Endothelial cell of umbilical vein (primary cell): ENCODE results near the gene CHMP3. TPM values are rescaled to one million over a fixed set of nuclear protein-coding genes. Genes with fewer than 3 reads are reported as not detected.

ENCODE experiments used
- BruUV-seq: library from RNA; stranded (reverse); fragments of 400-500 nt; replicated peaks from 2 replicates; lab custom pipeline; 2021; lab: Mats Ljungman, UMichigan
- CTCF ChIA-PET: fragments of 300-600, 350-600 bp; sonication (Branson Sonifier 250); formaldehyde crosslinking; loops from one replicate; lab custom pipeline; 2021; ENCODE audit warnings: antibody characterized with exemption, inconsistent platforms; lab: Charles Lee
- POLR2A ChIA-PET: fragments of 300-600, 350-600 bp; sonication (Branson Sonifier 250); formaldehyde crosslinking; loops from one replicate; lab custom pipeline; 2021; ENCODE audit warnings: antibody characterized with exemption, inconsistent platforms; lab: Charles Lee
- DNase-seq: peaks from one replicate; pipeline ENCODE4 v3.0.0-alpha.2; 2011; ENCODE audit warnings: low read depth, low spot score
- FAIRE-seq: peaks from 2 replicates; lab custom pipeline; 2011; peaks lifted over from hg19 to GRCh38; lab: Jason Lieb, UNC
- H2AFZ ChIP-seq: 2 replicates; pipeline ENCODE4 v1.6.0; 2012; ENCODE audit warnings: low read depth, low read length, control low read depth, inconsistent platforms
- H3K27ac ChIP-seq: 2 replicates; pipeline ENCODE4 v1.5.1; 2011; ENCODE audit warnings: low read depth, mild to moderate bottlenecking, control low read depth, low read length, moderate library complexity; ENCODE audit not compliant: insufficient read depth
- H3K27me3 ChIP-seq, 2 experiments: 2 replicates each; pipeline versions ENCODE4 v1.6.0 to v1.6.1; 2011; ENCODE audit warnings: low read length in 2 of 2, mixed read lengths in 1 of 2; ENCODE audit not compliant: control insufficient read depth in 2 of 2, insufficient read depth in 2 of 2
- H3K36me3 ChIP-seq, 2 experiments: 2 replicates in 1 of 2; 3 replicates in 1 of 2; pipeline ENCODE4 v1.5.1; 2011; ENCODE audit warnings: low read length in 2 of 2, mild to moderate bottlenecking in 1 of 2, moderate library complexity in 1 of 2; ENCODE audit not compliant: control insufficient read depth in 2 of 2, insufficient read depth in 2 of 2; ENCODE audit errors: extremely low read depth in 1 of 2
- H3K4me1 ChIP-seq: 3 replicates; pipeline ENCODE4 v1.5.1; 2011; ENCODE audit warnings: mild to moderate bottlenecking, low read length; ENCODE audit not compliant: control insufficient read depth, insufficient read depth; ENCODE audit errors: extremely low read depth
- H3K4me2 ChIP-seq: 2 replicates; pipeline ENCODE4 v1.6.1; 2011; ENCODE audit warnings: low read length, control low read depth, mixed read lengths; ENCODE audit not compliant: insufficient read depth
- H3K4me3 ChIP-seq, 3 experiments: fragments of 200-600 bp in 1 of 3; sonication (generic), shearing (Covaris generic) in 1 of 3; replicated peaks in 1 of 3; 2 replicates each; pipeline ENCODE4 v1.5.1; 2011 to 2016; ENCODE audit warnings: control low read depth in 3 of 3, low read length in 3 of 3, mild to moderate bottlenecking in 2 of 3, inconsistent platforms in 1 of 3, low read depth in 1 of 3, moderate library complexity in 1 of 3; ENCODE audit not compliant: insufficient read depth in 1 of 3
- H3K79me2 ChIP-seq: 2 replicates; pipeline ENCODE4 v1.6.0; 2012; ENCODE audit warnings: low read length, inconsistent platforms; ENCODE audit not compliant: control insufficient read depth, insufficient read depth
- H3K9ac ChIP-seq: replicated peaks from 2 replicates; pipeline ENCODE3; 2011; ENCODE audit warnings: low read length, control low read depth; ENCODE audit not compliant: insufficient read depth; ENCODE audit errors: extremely low read depth
- H3K9me1 ChIP-seq: replicated peaks from 3 replicates; pipeline ENCODE4 v1.6.0; 2011; ENCODE audit warnings: mild to moderate bottlenecking, low read length; ENCODE audit not compliant: control insufficient read depth, insufficient read depth; ENCODE audit errors: extremely low read depth
- H3K9me3 ChIP-seq: replicated peaks from 2 replicates; pipeline ENCODE4 v1.5.1; 2012; ENCODE audit warnings: low read length, inconsistent platforms; ENCODE audit not compliant: control insufficient read depth, insufficient read depth
- H4K20me1 ChIP-seq: replicated peaks from 2 replicates; pipeline ENCODE3; 2011; ENCODE audit warnings: mild to moderate bottlenecking, low read length; ENCODE audit not compliant: control insufficient read depth, insufficient read depth; ENCODE audit errors: extremely low read depth
- EZH2 ChIP-seq: IDR thresholded peaks from 2 replicates; pipeline ENCODE4 v1.6.1; 2012; ENCODE audit warnings: borderline replicate concordance, low read depth, mild to moderate bottlenecking, moderate library complexity, low read length, inconsistent platforms; ENCODE audit not compliant: severe bottlenecking
- FOS ChIP-seq: IDR thresholded peaks from 2 replicates; pipeline ENCODE4 v1.6.1; 2011; ENCODE audit warnings: mild to moderate bottlenecking, low read length, moderate library complexity, borderline replicate concordance; ENCODE audit not compliant: insufficient read depth
- GATA2 ChIP-seq: IDR thresholded peaks from 2 replicates; pipeline ENCODE4 v1.7.0; 2011; ENCODE audit warnings: low read depth, mild to moderate bottlenecking, moderate library complexity, mixed read lengths, low read length; ENCODE audit not compliant: insufficient read length, insufficient read depth
- MYC ChIP-seq: IDR thresholded peaks from one replicate; pipeline ENCODE4 v1.6.1; 2011; ENCODE audit warnings: mild to moderate bottlenecking, low read depth, low read length
- dilution Hi-C: fragments of 300-500 bp; cut with MboI; formaldehyde crosslinking; loops from one replicate; pipeline ENCODE4 v1.15.0; 2019; ENCODE audit warnings: low sequenced_read_pairs; ENCODE audit not compliant: extremely low pct_ligation_motif_present
- intact Hi-C: fragments of 100-400 bp; cut with micrococcal nuclease; formaldehyde crosslinking; loops from one replicate; pipeline ENCODE4 v1.10.0; 2022
- polyA plus RNA-seq, 4 experiments: library from polyadenylated mRNA; depleted of rRNA in 3 of 4; stranded (reverse) in 3 of 4; unstranded in 1 of 4; fragments of >200 nt; gene quantifications; 2 replicates each; pipeline versions ENCODE4 v1.2.1 to v1.2.3, GENCODE V29; 2011 to 2012; ENCODE audit warnings: missing spikeins in 1 of 4
- total RNA-seq: library from RNA; stranded (reverse); gene quantifications from 2 replicates; pipeline ENCODE4 v1.2.3, GENCODE V29; 2021
- TF ChIP-seq, protein P1 (sequence below), 2 donors: IDR thresholded peaks; 1 replicate in 1 of 2; 2 replicates in 1 of 2; pipeline ENCODE4 v1.5.1; 2011; ENCODE audit warnings: low read length in 2 of 2, mild to moderate bottlenecking in 2 of 2, moderate library complexity in 2 of 2, control low read depth in 1 of 2, inconsistent platforms in 1 of 2, low read depth in 1 of 2; ENCODE audit not compliant: insufficient read depth in 1 of 2; ENCODE audit errors: extremely low read depth in 1 of 2
- TF ChIP-seq, protein P2 (sequence below): IDR thresholded peaks from 2 replicates; pipeline ENCODE4 v1.6.1; 2011; ENCODE audit not compliant: insufficient read depth, insufficient read length

Gene CHMP3
- total and polyA plus RNA-seq, 2 donors (not counting 3 experiments of a cell fraction or from before 2014, with no cell fraction given) = 48.1 to 92.2 TPM

DNA sequence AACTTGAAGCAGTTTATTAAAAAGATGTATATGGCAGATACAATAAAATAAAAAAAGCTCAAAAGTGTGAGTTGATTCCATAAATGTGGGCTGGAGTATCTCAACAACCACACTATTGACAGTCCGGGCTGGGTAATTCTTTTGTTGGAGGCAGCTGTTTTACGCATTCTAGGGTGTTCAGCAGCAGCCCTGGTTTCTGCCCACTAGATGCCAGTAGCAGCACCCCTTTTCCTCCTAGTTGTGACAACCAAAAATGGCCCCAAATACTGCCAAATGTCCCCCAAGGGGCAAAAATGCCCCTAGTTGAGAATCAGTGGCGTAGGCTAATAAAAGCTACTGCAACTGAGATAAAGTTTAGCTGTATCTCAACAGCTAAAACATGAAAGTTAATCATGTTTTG lies 44.8 kb downstream of the CHMP3 start:
- H3K27me3 ChIP-seq = no peaks in the 10 kb centered on the region
- no peak overlapping the region for H3K27ac ChIP-seq
- H4K20me1 ChIP-seq = no peaks in the 10 kb centered on the region
- no peaks in the 10 kb centered on the region for H3K79me2 ChIP-seq
- POLR2A ChIA-PET = no interaction called here
- no peak overlapping the region for H3K9ac ChIP-seq
- H3K36me3 ChIP-seq = no peaks in the 10 kb centered on the region
- peaks cover 3% of the 10 kb centered on the region for H3K9me3 ChIP-seq
- H3K4me3 ChIP-seq = no peak overlapping the region
- CTCF ChIA-PET = interaction anchor here (0.6 to 1.8 kb wide), 7 partner anchors 9 to 246 kb away, joined by 3 to 6 read pairs (median 3); no protein-coding TSS in a partner anchor
- FAIRE-seq = no peak
- no peak overlapping the region for H3K4me2 ChIP-seq
- TF ChIP-seq, protein P1, sequence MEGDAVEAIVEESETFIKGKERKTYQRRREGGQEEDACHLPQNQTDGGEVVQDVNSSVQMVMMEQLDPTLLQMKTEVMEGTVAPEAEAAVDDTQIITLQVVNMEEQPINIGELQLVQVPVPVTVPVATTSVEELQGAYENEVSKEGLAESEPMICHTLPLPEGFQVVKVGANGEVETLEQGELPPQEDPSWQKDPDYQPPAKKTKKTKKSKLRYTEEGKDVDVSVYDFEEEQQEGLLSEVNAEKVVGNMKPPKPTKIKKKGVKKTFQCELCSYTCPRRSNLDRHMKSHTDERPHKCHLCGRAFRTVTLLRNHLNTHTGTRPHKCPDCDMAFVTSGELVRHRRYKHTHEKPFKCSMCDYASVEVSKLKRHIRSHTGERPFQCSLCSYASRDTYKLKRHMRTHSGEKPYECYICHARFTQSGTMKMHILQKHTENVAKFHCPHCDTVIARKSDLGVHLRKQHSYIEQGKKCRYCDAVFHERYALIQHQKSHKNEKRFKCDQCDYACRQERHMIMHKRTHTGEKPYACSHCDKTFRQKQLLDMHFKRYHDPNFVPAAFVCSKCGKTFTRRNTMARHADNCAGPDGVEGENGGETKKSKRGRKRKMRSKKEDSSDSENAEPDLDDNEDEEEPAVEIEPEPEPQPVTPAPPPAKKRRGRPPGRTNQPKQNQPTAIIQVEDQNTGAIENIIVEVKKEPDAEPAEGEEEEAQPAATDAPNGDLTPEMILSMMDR (IDR thresholded peaks at IDR 0.05; ENCODE audit: extremely low read depth in 1 of 2, insufficient read depth in 1 of 2, low read depth in 1 of 2, low read length in 2 of 2) = peak; percentile 27 to 50
- TF ChIP-seq FOS (no peak), EZH2 (no peak), GATA2 (no peak), MYC (no peak)
- TF ChIP-seq, protein P2, sequence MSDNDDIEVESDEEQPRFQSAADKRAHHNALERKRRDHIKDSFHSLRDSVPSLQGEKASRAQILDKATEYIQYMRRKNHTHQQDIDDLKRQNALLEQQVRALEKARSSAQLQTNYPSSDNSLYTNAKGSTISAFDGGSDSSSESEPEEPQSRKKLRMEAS = no peak
- no peaks in the 10 kb centered on the region for H3K4me1 ChIP-seq
- intact Hi-C loops (no loop called here), dilution Hi-C loops (no loop called here)
- DNase-seq = peak; percentile 31
- BruUV-seq = no TSS peak
- H3K9me1 ChIP-seq = no peaks in the 10 kb centered on the region
- H2AFZ ChIP-seq = no peak overlapping the region
